ENCODE data around the gene ALOX12B.
"Not testable (repeated sequence)": the region's sequence is repeated elsewhere in the genome, so short reads cannot be mapped to it uniquely, and the experiment has no call there.

ALOX12B gene

GRCh38 chr17:8063761-8064534 lies 23.6 kb downstream of the ALOX12B start:
- no peak for DNase-seq

GRCh38 chr17:8062807-8063483 lies 24.6 kb downstream of the ALOX12B start:
- DNase-seq: no peak

GRCh38 chr17:8062435-8062806 lies 25.1 kb downstream of the ALOX12B start:
- DNase-seq: no peak

GRCh38 chr17:8061851-8062250 lies 25.7 kb downstream of the ALOX12B start:
- not testable (repeated sequence) for DNase-seq

GRCh38 chr17:8060274-8060673 lies 27.2 kb downstream of the ALOX12B start:
- peak; percentile 62 for DNase-seq

GRCh38 chr17:8059131-8059530 lies 28.4 kb downstream of the ALOX12B start:
- DNase-seq: no peak

- peak; percentile 64 for DNase-seq
Measured at GRCh38 chr17:8057691-8058114, 29.8 kb downstream of the ALOX12B start.

GRCh38 chr17:8056976-8057625 lies 30.4 kb downstream of the ALOX12B start:
- no peak for DNase-seq

- no peak for DNase-seq
Measured at GRCh38 chr17:8056232-8056975, 31.1 kb downstream of the ALOX12B start.

GRCh38 chr17:8055851-8056231 lies 31.7 kb downstream of the ALOX12B start:
- DNase-seq: no peak

- DNase-seq: no peak
Measured at GRCh38 chr17:8053600-8053999, 33.9 kb downstream of the ALOX12B start.

GRCh38 chr17:8052256-8053252 lies 35.0 kb downstream of the ALOX12B start:
- DNase-seq: no peak

- no peak for DNase-seq
Measured at GRCh38 chr17:8051831-8052230, 35.7 kb downstream of the ALOX12B start.

- DNase-seq: no peak
Measured at GRCh38 chr17:8048736-8049135, 38.8 kb downstream of the ALOX12B start.

- no peak for DNase-seq
Measured at GRCh38 chr17:8048236-8048635, 39.3 kb downstream of the ALOX12B start.

- no peak for DNase-seq
Measured at GRCh38 chr17:8047769-8048110, 39.8 kb downstream of the ALOX12B start.

- DNase-seq: no peak
Measured at GRCh38 chr17:8046929-8047768, 40.4 kb downstream of the ALOX12B start.

GRCh38 chr17:8046306-8046928 lies 41.1 kb downstream of the ALOX12B start:
- DNase-seq: no peak

GRCh38 chr17:8044819-8045810 lies 42.4 kb downstream of the ALOX12B start:
- no peak for DNase-seq

Measured in central memory CD4-positive, alpha-beta T cell (primary cell).